Loucy (cell line): Measurements from ENCODE around the gene IFT43.

ENCODE experiments used
- H2AFZ ChIP-seq: fragments of 200-600 bp; sonication (generic); 2 replicates; pipeline ENCODE4 v1.6.0; 2016; ENCODE audit warnings: antibody characterized with exemption, mild to moderate bottlenecking, low read length, moderate library complexity
- H3F3A ChIP-seq: fragments of 200-600 bp; 2 replicates; pipeline ENCODE4 v1.6.0; 2016; ENCODE audit warnings: antibody characterized with exemption, low read depth, mild to moderate bottlenecking
- H3K27me3 ChIP-seq: fragments of 200-600 bp; sonication (generic); 2 replicates; pipeline ENCODE4 v1.6.1; 2014; ENCODE audit warnings: low read length, mild to moderate bottlenecking; ENCODE audit not compliant: insufficient read depth, poor library complexity, severe bottlenecking
- H3K36me3 ChIP-seq: fragments of 200-600 bp; sonication (generic); 2 replicates; pipeline ENCODE4 v1.6.1; 2016; ENCODE audit warnings: low read length; ENCODE audit not compliant: insufficient read depth
- H3K4me1 ChIP-seq: fragments of 200-600 bp; sonication (generic); 2 replicates; pipeline ENCODE4 v1.5.1; 2014; ENCODE audit warnings: low read length, mild to moderate bottlenecking; ENCODE audit not compliant: insufficient read depth, poor library complexity, severe bottlenecking
- H3K4me2 ChIP-seq: fragments of 200-600 bp; sonication (generic); 2 replicates; pipeline ENCODE4 v1.6.0; 2014; ENCODE audit warnings: antibody characterized with exemption, low read length, low read depth, mild to moderate bottlenecking; ENCODE audit not compliant: poor library complexity, severe bottlenecking
- H3K4me3 ChIP-seq: fragments of 200-600 bp; sonication (generic); 2 replicates; pipeline ENCODE4 v1.5.1; 2014; ENCODE audit warnings: low read length, mild to moderate bottlenecking, mixed read lengths; ENCODE audit not compliant: poor library complexity, severe bottlenecking
- H3K79me2 ChIP-seq: fragments of 200-600 bp; sonication (generic); 2 replicates; pipeline ENCODE4 v1.6.1; 2014; ENCODE audit warnings: low read length; ENCODE audit not compliant: insufficient read depth
- H3K9ac ChIP-seq: fragments of 200-600 bp; sonication (generic); 2 replicates; pipeline ENCODE4 v1.6.0; 2014; ENCODE audit warnings: mild to moderate bottlenecking, low read depth, low read length, moderate library complexity; ENCODE audit not compliant: poor library complexity, severe bottlenecking
- H3K9me2 ChIP-seq: fragments of 200-600 bp; sonication (generic); replicated peaks from 2 replicates; pipeline ENCODE4 v1.6.1; 2016; ENCODE audit warnings: low read depth, low read length, mixed read lengths
- H3K9me3 ChIP-seq: fragments of 200-600 bp; sonication (generic); 2 replicates; pipeline ENCODE4 v1.6.1; 2014; ENCODE audit warnings: mild to moderate bottlenecking, antibody characterized with exemption, low read length, low read depth; ENCODE audit not compliant: insufficient read depth
- H4K20me1 ChIP-seq: fragments of 200-600 bp; sonication (generic); 2 replicates; pipeline ENCODE4 v1.6.0; 2014; ENCODE audit warnings: antibody characterized with exemption, low read length, mild to moderate bottlenecking; ENCODE audit not compliant: insufficient read depth, poor library complexity, severe bottlenecking
- CTCF ChIP-seq: fragments of 200-600 bp; sonication (generic); conservative IDR thresholded peaks from 2 replicates; pipeline ENCODE4 v1.5.1; 2014; ENCODE audit warnings: mild to moderate bottlenecking, antibody characterized with exemption, low read length
- EZH2phosphoT487 ChIP-seq: fragments of 200-600 bp; IDR thresholded peaks from 2 replicates; pipeline ENCODE4 v1.6.1; 2018; ENCODE audit warnings: antibody characterized with exemption, mild to moderate bottlenecking, moderate library complexity, borderline replicate concordance

Gene IFT43

GRCh38 chr14:76101391-76102379 lies 116.1 kb downstream of the IFT43 start:
- Histone ChIP-seq H3K9me3 (no peaks in the 10 kb centered on the region), H3K36me3 (no peaks in the 10 kb centered on the region), H4K20me1 (no peaks in the 10 kb centered on the region), H3K4me1 (no peaks in the 10 kb centered on the region), H3K4me2 (no peak overlapping the region), H3K79me2 (no peaks in the 10 kb centered on the region), H3K9ac (no peak overlapping the region), H3K9me2 (no peaks in the 10 kb centered on the region), H3K27me3 (no peaks in the 10 kb centered on the region), H3F3A (no peaks in the 10 kb centered on the region), H2AFZ (no peak overlapping the region), H3K4me3 (no peak overlapping the region)
- TF ChIP-seq CTCF = no peak
- TF ChIP-seq EZH2phosphoT487 = no peak

DNA sequence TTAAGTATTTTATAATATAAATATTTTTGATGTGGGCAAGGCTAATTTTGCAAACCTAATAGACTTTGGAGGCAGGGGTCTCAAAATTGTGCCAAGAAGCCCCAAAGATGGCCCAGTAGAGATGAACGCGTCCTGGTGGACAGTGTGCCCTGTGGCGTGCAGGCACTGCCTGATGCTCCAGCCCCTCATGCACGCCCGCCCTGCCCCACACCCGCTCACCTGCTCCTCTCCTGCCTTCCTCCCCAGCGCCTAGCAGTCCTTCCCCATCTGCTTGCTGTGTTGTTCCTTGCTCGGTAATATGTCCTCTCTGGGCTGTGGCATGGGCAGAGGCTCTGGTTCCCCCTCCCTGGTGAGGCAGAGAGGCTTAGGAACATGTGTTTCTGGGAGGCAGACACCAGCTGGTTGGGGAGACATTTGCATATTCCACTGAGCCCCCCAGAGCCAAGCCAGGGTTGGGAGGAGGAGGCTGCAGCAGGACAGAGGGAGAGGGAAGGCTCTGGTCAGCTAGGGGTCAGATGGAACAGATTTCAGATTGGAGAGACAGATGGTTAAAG lies 119.3 kb downstream of the IFT43 start:
- Histone ChIP-seq H3K9ac (no peak overlapping the region), H3K36me3 (no peaks in the 10 kb centered on the region), H3F3A (no peaks in the 10 kb centered on the region), H4K20me1 (no peaks in the 10 kb centered on the region), H3K27me3 (no peaks in the 10 kb centered on the region), H2AFZ (no peak overlapping the region), H3K79me2 (no peaks in the 10 kb centered on the region), H3K4me3 (no peak overlapping the region), H3K9me2 (no peaks in the 10 kb centered on the region), H3K4me1 (no peaks in the 10 kb centered on the region), H3K9me3 (no peaks in the 10 kb centered on the region), H3K4me2 (no peak overlapping the region)
- TF ChIP-seq CTCF (no peak), EZH2phosphoT487 (no peak)

- no peaks in the 10 kb centered on the region for H3K36me3 ChIP-seq
- no peak overlapping the region for H3K4me3 ChIP-seq
- H3K9ac ChIP-seq = no peak overlapping the region
- H3K4me2 ChIP-seq = no peak overlapping the region
- no peaks in the 10 kb centered on the region for H3K27me3 ChIP-seq
- no peaks in the 10 kb centered on the region for H3K9me2 ChIP-seq
- H3K4me1 ChIP-seq = no peaks in the 10 kb centered on the region
- H3K79me2 ChIP-seq = no peaks in the 10 kb centered on the region
- H4K20me1 ChIP-seq = no peaks in the 10 kb centered on the region
- TF ChIP-seq CTCF (no peak), EZH2phosphoT487 (no peak)
- H3K9me3 ChIP-seq = no peaks in the 10 kb centered on the region
- no peak overlapping the region for H2AFZ ChIP-seq
- H3F3A ChIP-seq = no peaks in the 10 kb centered on the region
These were observed 120.6 kb downstream of the IFT43 start for GRCh38 chr14:76106188-76106587.
